HepG2 (cell line): ENCODE data around the gene CLDN7. TPM values are rescaled to one million over a fixed set of nuclear protein-coding genes. Genes with fewer than 3 reads are reported as not detected.

Source experiments
- ATF7 ChIP-seq, 2 experiments: fragments of 450-650 bp in 1 of 2; sonication (generic) in 1 of 2; formaldehyde crosslinking in 1 of 2; IDR thresholded peaks; 2 replicates each; pipeline versions ENCODE4 v1.4.0 to v1.6.1; 2016 to 2020; ENCODE audit warnings: antibody characterized with exemption in 1 of 2, mild to moderate bottlenecking in 1 of 2, missing genetic modification reagents in 1 of 2
- BCL3 ChIP-seq: sonication (generic); formaldehyde crosslinking; IDR thresholded peaks from 2 replicates; pipeline ENCODE4 v1.5.1; 2020; ENCODE audit warnings: mild to moderate bottlenecking, missing genetic modification reagents, moderate library complexity
- ETV6 ChIP-seq: sonication (generic); formaldehyde crosslinking; conservative IDR thresholded peaks from 2 replicates; pipeline ENCODE4 v1.4.0; 2020; ENCODE audit warnings: missing genetic modification reagents
- MED13 ChIP-seq: sonication (generic); formaldehyde crosslinking; IDR thresholded peaks from 2 replicates; pipeline ENCODE4 v1.5.0; 2020; ENCODE audit warnings: missing genetic modification reagents
- MTF2 ChIP-seq: sonication (generic); formaldehyde crosslinking; IDR thresholded peaks from 2 replicates; pipeline ENCODE4 v1.5.0; 2020; ENCODE audit warnings: missing genetic modification reagents, borderline replicate concordance
- TEAD3 ChIP-seq: optimal IDR thresholded peaks from 2 replicates; pipeline ENCODE3; 2016; ENCODE audit warnings: borderline replicate concordance
- TFDP2 ChIP-seq: sonication (generic); formaldehyde crosslinking; IDR thresholded peaks from 2 replicates; pipeline ENCODE4 v1.4.0; 2020; ENCODE audit warnings: missing genetic modification reagents
- U2AF1 ChIP-seq: fragments of 200-400 bp; formaldehyde crosslinking; optimal IDR thresholded peaks from 2 replicates; pipeline ENCODE3; 2017; ENCODE audit warnings: mild to moderate bottlenecking, low read depth, low read length
- U2AF2 ChIP-seq: fragments of 200-400 bp; formaldehyde crosslinking; IDR thresholded peaks from 2 replicates; pipeline ENCODE4 v1.6.1; 2017; ENCODE audit warnings: low read depth, mild to moderate bottlenecking, low read length
- ZKSCAN8 ChIP-seq: IDR thresholded peaks from 2 replicates; pipeline ENCODE4 v1.6.1; 2016; ENCODE audit warnings: borderline replicate concordance, missing genetic modification reagents, missing compliant biosample characterization
- ZNF124 ChIP-seq: sonication (generic); formaldehyde crosslinking; IDR thresholded peaks from 2 replicates; pipeline ENCODE4 v1.4.0; 2020; ENCODE audit warnings: missing genetic modification reagents
- ZNF256 ChIP-seq: sonication (generic); formaldehyde crosslinking; conservative IDR thresholded peaks from 2 replicates; pipeline ENCODE4 v1.4.0; 2020; ENCODE audit warnings: missing genetic modification reagents
- ZNF691 ChIP-seq: sonication (generic); formaldehyde crosslinking; IDR thresholded peaks from 2 replicates; pipeline ENCODE4 v1.4.0; 2020; ENCODE audit warnings: missing genetic modification reagents, low read depth, mild to moderate bottlenecking, borderline replicate concordance
- ZNF800 ChIP-seq: sonication (generic); formaldehyde crosslinking; IDR thresholded peaks from 2 replicates; pipeline ENCODE4 v1.4.0; 2020; ENCODE audit warnings: missing genetic modification reagents
- polyA plus RNA-seq, 8 experiments: library from polyadenylated mRNA; depleted of rRNA in 3 of 8; stranded (reverse) in 7 of 8; unstranded in 1 of 8; fragments of >200 nt; fragmentation: Illumina TruSeq in 4 of 8; extraction: Trizol in 4 of 8; gene quantifications; 2 replicates each; pipeline versions ENCODE4 v1.2.1 to v1.2.3, GENCODE V29; 2011 to 2016; ENCODE audit warnings: low read depth in 4 of 8, missing spikeins in 1 of 8, mixed read lengths in 1 of 8; ENCODE audit not compliant: insufficient read depth in 1 of 8
- total RNA-seq, 5 experiments: library from RNA; depleted of rRNA; stranded (reverse); fragments of >200 nt; fragmentation: Illumina TruSeq; extraction: Trizol; gene quantifications; 2 replicates each; pipeline ENCODE4 v1.2.3, GENCODE V29; 2016; ENCODE audit warnings: low read depth in 1 of 5
- TF ChIP-seq, protein P1 (sequence below): sonication (generic); formaldehyde crosslinking; IDR thresholded peaks from 2 replicates; pipeline ENCODE4 v1.4.0; 2020; ENCODE audit warnings: missing genetic modification reagents
- TF ChIP-seq, protein P2 (sequence below): IDR thresholded peaks from 2 replicates; pipeline ENCODE4 v1.6.1; 2016; ENCODE audit warnings: missing compliant biosample characterization, missing genetic modification reagents, borderline replicate concordance
- TF ChIP-seq, protein P3 (sequence below): sonication (generic); formaldehyde crosslinking; IDR thresholded peaks from 2 replicates; pipeline ENCODE4 v1.4.0; 2020; ENCODE audit warnings: missing genetic modification reagents

Gene CLDN7
- total and polyA plus RNA-seq, 2 of the 13 experiments (the other 11 are each of a cell fraction or from before 2014, with no cell fraction given), result not detected

- TF ChIP-seq ZNF124 (CRISPR knock-in tag) (no peak; the same call in 1 of the 2 replicates), MTF2 (CRISPR knock-in tag) (no peak), U2AF1 (no peak), ZKSCAN8 (CRISPR knock-in tag) (no peak), MED13 (CRISPR knock-in tag) (no peak), U2AF2 (no peak), TEAD3 (CRISPR knock-in tag) (peak; percentile 65), ETV6 (peak; percentile 52; the same call in 1 of the 2 replicates), ZNF691 (CRISPR knock-in tag) (no peak), ATF7 (IDR thresholded peaks at IDR 0.05) (no peak), ATF7 (CRISPR knock-in tag; IDR thresholded peaks at IDR 0.05) (no peak), ZNF256 (CRISPR knock-in tag) (no peak), BCL3 (no peak; the same call in 1 of the 2 replicates), ZNF800 (CRISPR knock-in tag) (no peak), TFDP2 (CRISPR knock-in tag) (peak; percentile 63; the same call in 1 of the 2 replicates)
- TF ChIP-seq, protein P1, sequence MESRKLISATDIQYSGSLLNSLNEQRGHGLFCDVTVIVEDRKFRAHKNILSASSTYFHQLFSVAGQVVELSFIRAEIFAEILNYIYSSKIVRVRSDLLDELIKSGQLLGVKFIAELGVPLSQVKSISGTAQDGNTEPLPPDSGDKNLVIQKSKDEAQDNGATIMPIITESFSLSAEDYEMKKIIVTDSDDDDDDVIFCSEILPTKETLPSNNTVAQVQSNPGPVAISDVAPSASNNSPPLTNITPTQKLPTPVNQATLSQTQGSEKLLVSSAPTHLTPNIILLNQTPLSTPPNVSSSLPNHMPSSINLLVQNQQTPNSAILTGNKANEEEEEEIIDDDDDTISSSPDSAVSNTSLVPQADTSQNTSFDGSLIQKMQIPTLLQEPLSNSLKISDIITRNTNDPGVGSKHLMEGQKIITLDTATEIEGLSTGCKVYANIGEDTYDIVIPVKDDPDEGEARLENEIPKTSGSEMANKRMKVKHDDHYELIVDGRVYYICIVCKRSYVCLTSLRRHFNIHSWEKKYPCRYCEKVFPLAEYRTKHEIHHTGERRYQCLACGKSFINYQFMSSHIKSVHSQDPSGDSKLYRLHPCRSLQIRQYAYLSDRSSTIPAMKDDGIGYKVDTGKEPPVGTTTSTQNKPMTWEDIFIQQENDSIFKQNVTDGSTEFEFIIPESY (CRISPR knock-in tag), result peak; percentile 42; the same call in 1 of the 2 replicates
- TF ChIP-seq, protein P2, sequence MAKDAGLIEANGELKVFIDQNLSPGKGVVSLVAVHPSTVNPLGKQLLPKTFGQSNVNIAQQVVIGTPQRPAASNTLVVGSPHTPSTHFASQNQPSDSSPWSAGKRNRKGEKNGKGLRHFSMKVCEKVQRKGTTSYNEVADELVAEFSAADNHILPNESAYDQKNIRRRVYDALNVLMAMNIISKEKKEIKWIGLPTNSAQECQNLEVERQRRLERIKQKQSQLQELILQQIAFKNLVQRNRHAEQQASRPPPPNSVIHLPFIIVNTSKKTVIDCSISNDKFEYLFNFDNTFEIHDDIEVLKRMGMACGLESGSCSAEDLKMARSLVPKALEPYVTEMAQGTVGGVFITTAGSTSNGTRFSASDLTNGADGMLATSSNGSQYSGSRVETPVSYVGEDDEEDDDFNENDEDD (CRISPR knock-in tag), result peak; percentile 75; the same call in 1 of the 2 replicates
- TF ChIP-seq, protein P3, sequence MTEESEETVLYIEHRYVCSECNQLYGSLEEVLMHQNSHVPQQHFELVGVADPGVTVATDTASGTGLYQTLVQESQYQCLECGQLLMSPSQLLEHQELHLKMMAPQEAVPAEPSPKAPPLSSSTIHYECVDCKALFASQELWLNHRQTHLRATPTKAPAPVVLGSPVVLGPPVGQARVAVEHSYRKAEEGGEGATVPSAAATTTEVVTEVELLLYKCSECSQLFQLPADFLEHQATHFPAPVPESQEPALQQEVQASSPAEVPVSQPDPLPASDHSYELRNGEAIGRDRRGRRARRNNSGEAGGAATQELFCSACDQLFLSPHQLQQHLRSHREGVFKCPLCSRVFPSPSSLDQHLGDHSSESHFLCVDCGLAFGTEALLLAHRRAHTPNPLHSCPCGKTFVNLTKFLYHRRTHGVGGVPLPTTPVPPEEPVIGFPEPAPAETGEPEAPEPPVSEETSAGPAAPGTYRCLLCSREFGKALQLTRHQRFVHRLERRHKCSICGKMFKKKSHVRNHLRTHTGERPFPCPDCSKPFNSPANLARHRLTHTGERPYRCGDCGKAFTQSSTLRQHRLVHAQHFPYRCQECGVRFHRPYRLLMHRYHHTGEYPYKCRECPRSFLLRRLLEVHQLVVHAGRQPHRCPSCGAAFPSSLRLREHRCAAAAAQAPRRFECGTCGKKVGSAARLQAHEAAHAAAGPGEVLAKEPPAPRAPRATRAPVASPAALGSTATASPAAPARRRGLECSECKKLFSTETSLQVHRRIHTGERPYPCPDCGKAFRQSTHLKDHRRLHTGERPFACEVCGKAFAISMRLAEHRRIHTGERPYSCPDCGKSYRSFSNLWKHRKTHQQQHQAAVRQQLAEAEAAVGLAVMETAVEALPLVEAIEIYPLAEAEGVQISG (CRISPR knock-in tag), result peak; percentile 77
Measured at GRCh38 chr17:7296189-7296861, 34.0 kb upstream of the CLDN7 start (continued).
